Activated CD4-positive, alpha-beta T cell treated with anti-CD3 and anti-CD28 coated beads for 36 hours (primary cell): ENCODE data around the gene ZP4. TPM values are rescaled to one million over a fixed set of nuclear protein-coding genes. Genes with fewer than 3 reads are reported as not detected.
A peak's percentile ranks its signal among the peaks of the same experiment; 100 is the strongest.

Source experiments
- ATAC-seq: fragments of 200-7000 bp; cut with Tn5 transposase; one replicate; pipeline ENCODE4 v1.10.0; 2021; ENCODE audit warnings: mild to moderate bottlenecking, moderate library complexity
- CTCF ChIA-PET: fragments of 350-600 bp; sonication (Branson Sonifier 250); formaldehyde crosslinking; loops from one replicate; lab custom pipeline; 2021; ENCODE audit warnings: antibody characterized with exemption; lab: Charles Lee
- POLR2A ChIA-PET: fragments of 350-600 bp; sonication (Branson Sonifier 250); formaldehyde crosslinking; loops from one replicate; lab custom pipeline; 2021; ENCODE audit warnings: antibody characterized with exemption, inconsistent platforms; lab: Charles Lee
- DNase-seq: peaks from one replicate; pipeline ENCODE4 v3.0.0-alpha.2; 2020
- H3K27ac Mint-ChIP-seq: one replicate; pipeline ENCODE4 v1.8.0; 2021; ENCODE audit warnings: mixed read lengths
- H3K27me3 Mint-ChIP-seq: one replicate; pipeline ENCODE4 v1.8.0; 2021; ENCODE audit warnings: mixed read lengths
- H3K36me3 Mint-ChIP-seq: one replicate; pipeline ENCODE4 v1.8.0; 2021; ENCODE audit warnings: low read depth, mixed read lengths
- H3K4me1 Mint-ChIP-seq: one replicate; pipeline ENCODE4 v1.8.0; 2021; ENCODE audit warnings: mixed read lengths
- H3K4me3 Mint-ChIP-seq: one replicate; pipeline ENCODE4 v1.8.0; 2021; ENCODE audit warnings: mild to moderate bottlenecking, moderate library complexity, mixed read lengths
- H3K9me3 Mint-ChIP-seq: one replicate; pipeline ENCODE4 v1.8.0; 2021; ENCODE audit warnings: low read depth, mixed read lengths
- intact Hi-C, 2 experiments: fragments of 100-400 bp; cut with DNase I in 1 of 2; cut with micrococcal nuclease in 1 of 2; formaldehyde crosslinking; loops; one replicate each; pipeline versions ENCODE4 v1.14.2 to v1.15.1; 2022 to 2024; cut with DNase I, micrococcal nuclease
- total RNA-seq, 2 experiments: library from RNA; stranded (reverse); gene quantifications; one replicate each; pipeline ENCODE4 v1.2.3, GENCODE V29; 2021

Gene ZP4
- not detected for total RNA-seq

DNA sequence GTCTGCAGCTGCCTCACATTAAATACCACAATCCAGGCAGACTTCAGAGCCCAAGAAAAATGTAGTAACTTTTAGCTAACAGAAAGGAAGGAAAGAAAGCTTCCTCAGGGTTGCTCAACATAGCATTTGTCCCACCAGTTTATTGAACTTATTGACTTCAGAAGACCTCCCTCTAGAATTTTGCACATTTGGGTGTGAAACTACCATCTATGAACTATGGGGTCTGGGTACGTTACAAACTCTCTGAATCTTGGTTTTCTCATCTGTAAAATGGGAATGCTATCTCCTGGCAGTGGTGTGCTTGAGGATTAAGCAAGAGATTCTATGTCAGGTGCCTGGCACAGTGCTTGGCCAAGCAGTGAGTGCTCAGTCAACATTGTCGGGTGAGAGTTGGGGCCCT, at the start of gene ZP4:
TSS of gene ZP4 (minus strand) at position 101 of the 400 bp plus-strand sequence. CDS start 287 bp downstream, outside the sequence.
- ChIA-PET POLR2A (no interaction called here), CTCF (no interaction called here)
- peaks cover 3% of the 10 kb centered on the region for H3K9me3 Mint-ChIP-seq
- no peak for ATAC-seq
- H3K27ac Mint-ChIP-seq = no peak within 1 kb of the TSS
- H3K36me3 Mint-ChIP-seq = no peaks in the 10 kb centered on the region
- no peak for DNase-seq
- intact Hi-C loops = no loop called here
- H3K4me1 Mint-ChIP-seq = no peaks in the 10 kb centered on the region
- no peak within 1 kb of the TSS for H3K4me3 Mint-ChIP-seq
- H3K27me3 Mint-ChIP-seq = no peaks in the 10 kb centered on the region

DNA sequence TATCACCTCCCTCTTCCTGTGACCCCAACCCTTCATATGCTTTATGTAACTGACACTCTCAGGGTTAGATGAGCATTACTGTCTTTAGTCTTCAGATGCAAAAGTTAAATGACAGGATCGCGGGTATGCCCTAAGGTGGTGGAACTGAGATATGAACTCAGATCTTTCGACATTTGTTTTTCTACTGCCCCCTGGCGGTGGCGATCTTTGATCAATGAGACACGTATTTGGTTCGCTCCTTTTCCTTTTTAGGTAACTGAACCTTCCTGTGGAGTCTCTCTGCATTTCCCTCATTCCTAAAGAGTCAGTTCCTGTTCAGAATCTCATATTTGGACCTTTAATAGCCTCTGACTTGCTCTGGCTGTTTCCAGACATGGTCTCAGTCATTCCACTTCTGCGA, 47.8 kb upstream of the ZP4 start:
- POLR2A ChIA-PET = no interaction called here
- H3K27me3 Mint-ChIP-seq = no peaks in the 10 kb centered on the region
- ATAC-seq = no peak
- intact Hi-C loops = no loop called here
- peaks cover 6% of the 10 kb centered on the region for H3K9me3 Mint-ChIP-seq
- no peak overlapping the region for H3K27ac Mint-ChIP-seq
- H3K4me1 Mint-ChIP-seq = no peaks in the 10 kb centered on the region
- peak; percentile 6 for DNase-seq
- no peaks in the 10 kb centered on the region for H3K36me3 Mint-ChIP-seq
- CTCF ChIA-PET = interaction anchor here (0.6 kb wide), 1 partner anchor 95 kb away, joined by 3 read pairs; no protein-coding TSS in a partner anchor
- no peak overlapping the region for H3K4me3 Mint-ChIP-seq

DNA sequence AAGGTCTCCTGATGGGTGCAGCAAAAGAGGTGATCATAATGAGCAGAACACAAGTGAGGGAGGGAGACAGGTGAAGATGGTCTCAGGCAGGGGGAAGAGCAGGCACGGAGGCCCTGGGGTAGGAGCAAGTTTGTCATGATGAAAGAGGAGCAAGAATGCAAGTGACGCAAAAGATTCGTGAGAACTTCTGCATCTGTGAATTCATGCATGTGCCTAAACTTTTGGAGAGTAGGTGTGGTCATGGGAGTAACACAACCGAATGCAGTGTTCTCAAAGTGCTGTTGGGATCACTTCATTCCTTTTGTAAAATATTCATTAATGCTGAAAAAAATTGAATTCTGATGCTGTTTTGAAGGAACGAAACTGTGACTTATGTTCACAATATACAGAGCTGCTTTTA, 47.3 kb upstream of the ZP4 start:
- Mint-ChIP-seq H3K36me3 (no peaks in the 10 kb centered on the region), H3K9me3 (peaks cover 6% of the 10 kb centered on the region), H3K27ac (no peak overlapping the region), H3K4me3 (no peak overlapping the region), H3K4me1 (no peaks in the 10 kb centered on the region), H3K27me3 (no peaks in the 10 kb centered on the region)
- POLR2A ChIA-PET = no interaction called here
- DNase-seq = no peak
- CTCF ChIA-PET = no interaction called here
- intact Hi-C loops = no loop called here
- no peak for ATAC-seq

- DNase-seq (no peak), ATAC-seq (no peak)
- H3K27me3 Mint-ChIP-seq = no peaks in the 10 kb centered on the region
- ChIA-PET POLR2A (no interaction called here), CTCF (no interaction called here)
- intact Hi-C loops = no loop called here
- peaks cover 5% of the 10 kb centered on the region for H3K9me3 Mint-ChIP-seq
- H3K4me3 Mint-ChIP-seq = no peak overlapping the region
- H3K36me3 Mint-ChIP-seq = no peaks in the 10 kb centered on the region
- H3K27ac Mint-ChIP-seq = no peak overlapping the region
- no peaks in the 10 kb centered on the region for H3K4me1 Mint-ChIP-seq
These were observed 42.1 kb upstream of the ZP4 start for GRCh38 chr1:237932816-237933215.

DNA sequence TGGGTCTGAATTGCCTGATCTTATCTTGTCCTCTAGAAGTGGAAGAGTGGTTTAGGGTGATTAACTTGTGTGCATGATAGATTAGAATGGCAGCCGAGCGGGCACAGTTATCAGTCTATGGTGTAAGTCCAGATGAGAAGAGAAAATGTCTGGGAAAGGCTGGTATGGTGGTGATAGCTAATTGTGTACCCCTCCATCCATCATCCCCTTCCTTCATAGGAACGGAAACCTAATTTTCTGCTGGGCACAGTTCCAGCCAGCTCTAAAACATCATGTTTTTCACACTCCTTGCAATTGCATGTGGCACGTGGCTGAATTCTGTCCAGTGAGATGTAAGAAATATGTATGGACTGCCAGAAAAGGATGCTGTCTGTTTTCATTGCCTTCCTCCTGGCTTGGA, 40.9 kb upstream of the ZP4 start:
- intact Hi-C loops = no loop called here
- ATAC-seq (no peak), DNase-seq (no peak)
- Mint-ChIP-seq H3K36me3 (no peaks in the 10 kb centered on the region), H3K9me3 (peaks cover 3% of the 10 kb centered on the region), H3K27me3 (no peaks in the 10 kb centered on the region), H3K27ac (no peak overlapping the region), H3K4me1 (no peaks in the 10 kb centered on the region), H3K4me3 (no peak overlapping the region)
- ChIA-PET POLR2A (no interaction called here), CTCF (no interaction called here)

DNA sequence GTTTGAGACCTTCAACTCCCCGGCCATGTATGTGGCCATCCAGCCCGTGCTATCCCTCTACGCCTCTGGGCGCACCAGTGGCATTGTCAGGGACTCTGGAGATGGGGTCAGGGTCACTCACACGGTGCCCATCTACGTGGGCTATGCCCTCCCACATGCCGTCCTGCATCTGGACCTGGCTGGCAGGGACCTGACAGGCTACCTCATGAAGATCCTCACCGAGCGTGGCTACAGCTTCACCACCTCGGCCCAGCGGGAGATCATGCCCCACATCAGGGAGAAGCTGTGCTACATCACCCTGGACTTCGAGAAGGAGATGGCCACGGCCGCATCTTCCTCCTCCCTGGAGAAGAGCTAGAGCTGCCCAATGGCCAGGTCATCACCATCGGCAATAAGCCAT, 36.5 kb upstream of the ZP4 start:
- ChIA-PET CTCF (no interaction called here), POLR2A (no interaction called here)
- Mint-ChIP-seq H3K27ac (no peak overlapping the region), H3K4me1 (no peaks in the 10 kb centered on the region), H3K27me3 (no peaks in the 10 kb centered on the region), H3K36me3 (no peaks in the 10 kb centered on the region), H3K4me3 (no peak overlapping the region), H3K9me3 (peaks cover 2% of the 10 kb centered on the region)
- no peak for DNase-seq
- no peak for ATAC-seq
- intact Hi-C loops = no loop called here

- Mint-ChIP-seq H3K4me1 (no peaks in the 10 kb centered on the region), H3K36me3 (no peaks in the 10 kb centered on the region), H3K4me3 (no peak overlapping the region), H3K27me3 (no peaks in the 10 kb centered on the region), H3K27ac (no peak overlapping the region), H3K9me3 (peaks cover 5% of the 10 kb centered on the region)
- POLR2A ChIA-PET = no interaction called here
- CTCF ChIA-PET = no interaction called here
- intact Hi-C loops = loop anchor here in 1 of 2 experiments (1.0 kb wide), 1 partner anchor 9 kb away; no protein-coding TSS in a partner anchor
- ATAC-seq (no peak), DNase-seq (no peak)
These were observed 30.6 kb upstream of the ZP4 start for GRCh38 chr1:237921306-237921705.

GRCh38 chr1:237913345-237913744, 22.6 kb upstream of the ZP4 start:
- Mint-ChIP-seq H3K4me3 (no peak overlapping the region), H3K27me3 (no peaks in the 10 kb centered on the region), H3K27ac (no peak overlapping the region), H3K4me1 (no peaks in the 10 kb centered on the region), H3K9me3 (peaks cover 7% of the 10 kb centered on the region), H3K36me3 (no peaks in the 10 kb centered on the region)
- ChIA-PET POLR2A (no interaction called here), CTCF (no interaction called here)
- no peak for DNase-seq
- ATAC-seq = no peak
- intact Hi-C loops = no loop called here

DNA sequence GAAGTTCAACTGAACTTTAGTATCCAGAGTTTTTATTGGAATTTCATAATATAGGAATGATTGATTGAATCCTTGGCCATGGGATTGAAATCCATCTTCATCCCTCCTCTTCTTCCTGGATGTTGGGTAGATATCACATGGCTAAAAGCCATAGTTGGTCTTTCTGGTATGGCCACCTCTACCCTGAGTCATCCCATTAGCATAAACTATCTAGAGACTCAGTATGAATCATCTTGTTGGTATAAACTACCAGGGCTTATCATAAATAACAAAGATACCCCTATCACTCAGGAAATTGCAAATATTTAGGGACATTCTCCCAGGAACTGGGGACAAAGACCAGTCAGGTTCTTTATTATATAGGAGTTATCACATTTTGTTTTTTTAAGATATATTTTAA, 21.2 kb upstream of the ZP4 start:
- Mint-ChIP-seq H3K27me3 (no peaks in the 10 kb centered on the region), H3K4me1 (no peaks in the 10 kb centered on the region), H3K27ac (no peak overlapping the region), H3K4me3 (no peak overlapping the region), H3K36me3 (no peaks in the 10 kb centered on the region), H3K9me3 (peaks cover 6% of the 10 kb centered on the region)
- CTCF ChIA-PET = no interaction called here
- DNase-seq (no peak), ATAC-seq (no peak)
- intact Hi-C loops = no loop called here
- POLR2A ChIA-PET = no interaction called here

DNA sequence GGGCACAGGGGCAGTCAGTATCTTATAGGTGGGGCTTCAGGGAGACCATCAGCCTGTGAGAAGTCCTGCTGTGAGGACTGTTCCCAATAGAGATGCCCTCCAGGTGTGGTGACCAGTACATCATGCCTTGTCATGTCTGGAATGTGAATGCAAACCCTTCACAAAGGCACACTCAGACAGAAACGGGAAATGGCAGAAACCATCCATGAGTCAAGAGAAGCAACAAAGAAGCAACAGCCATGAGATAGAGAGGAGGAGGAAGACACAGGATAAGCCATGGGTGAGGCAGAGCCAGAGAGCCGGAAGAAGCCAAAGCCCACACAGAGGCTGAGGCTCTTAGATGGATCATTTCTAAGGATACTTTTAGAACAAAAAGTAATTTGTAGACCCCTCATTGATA, 20.1 kb upstream of the ZP4 start:
- ChIA-PET POLR2A (no interaction called here), CTCF (no interaction called here)
- Mint-ChIP-seq H3K9me3 (peaks cover 2% of the 10 kb centered on the region), H3K4me3 (no peak overlapping the region), H3K27ac (no peak overlapping the region), H3K27me3 (no peaks in the 10 kb centered on the region), H3K36me3 (no peaks in the 10 kb centered on the region), H3K4me1 (no peaks in the 10 kb centered on the region)
- DNase-seq = no peak
- intact Hi-C loops = no loop called here
- no peak for ATAC-seq

DNA sequence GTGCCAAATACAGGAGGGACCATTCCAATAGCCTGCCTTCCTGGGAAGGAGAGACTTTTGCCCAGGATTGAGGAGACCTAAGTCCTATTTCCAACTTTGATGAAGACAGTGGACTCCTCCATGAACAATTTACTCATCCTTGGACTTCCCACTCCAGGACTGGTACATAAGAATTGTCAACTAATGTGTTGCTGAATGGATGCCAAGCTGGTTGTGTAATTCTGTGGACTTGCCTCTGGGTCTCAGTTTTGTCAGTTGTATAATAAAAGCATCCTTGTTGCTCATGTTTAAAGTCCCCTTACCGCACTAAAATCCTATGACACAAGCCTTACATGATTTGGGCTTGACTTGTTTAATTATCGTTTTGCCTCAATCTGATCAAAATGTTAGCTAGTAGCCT, 13.2 kb upstream of the ZP4 start:
- intact Hi-C loops = no loop called here
- no peak overlapping the region for H3K27ac Mint-ChIP-seq
- H3K4me3 Mint-ChIP-seq = no peak overlapping the region
- H3K36me3 Mint-ChIP-seq = no peaks in the 10 kb centered on the region
- no peak for ATAC-seq
- CTCF ChIA-PET = no interaction called here
- H3K9me3 Mint-ChIP-seq = peaks cover 6% of the 10 kb centered on the region
- H3K27me3 Mint-ChIP-seq = no peaks in the 10 kb centered on the region
- no peaks in the 10 kb centered on the region for H3K4me1 Mint-ChIP-seq
- no peak for DNase-seq
- POLR2A ChIA-PET = no interaction called here

DNA sequence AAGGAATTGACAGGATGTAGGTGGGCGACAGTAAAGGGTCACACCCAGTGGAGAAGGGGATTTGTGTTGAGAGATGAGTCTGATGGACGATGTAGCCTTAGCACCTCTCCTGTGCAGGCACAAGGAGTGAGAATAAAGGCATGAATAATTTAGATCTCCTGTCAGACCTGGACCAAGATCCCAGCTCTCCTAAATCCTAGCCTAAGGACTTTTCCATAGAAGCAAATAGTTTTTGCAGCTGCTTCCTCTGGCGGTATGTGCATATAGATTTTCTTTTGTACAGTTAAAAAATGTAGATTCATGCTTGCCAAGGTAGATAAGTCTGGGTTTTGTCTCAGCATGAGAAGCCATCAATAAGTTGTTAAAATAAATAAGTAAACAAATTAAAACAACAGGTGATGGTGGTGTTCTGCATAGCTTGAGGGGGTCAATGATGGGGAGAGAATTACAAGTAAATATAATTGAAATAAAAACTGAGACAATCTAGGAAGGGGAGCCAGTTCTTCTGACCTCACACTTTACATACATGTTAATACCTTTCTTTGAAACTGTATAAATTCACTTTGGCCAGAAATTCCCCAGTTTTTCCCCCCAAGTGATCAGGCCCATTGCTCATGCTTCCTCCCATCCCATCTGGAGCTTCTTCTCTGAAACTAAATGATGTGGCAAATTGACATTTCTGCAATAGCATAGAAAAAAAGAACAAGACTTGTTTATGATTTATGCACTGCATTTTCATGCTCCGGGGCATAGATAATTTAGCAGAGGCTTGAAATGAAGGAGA, 12.4 kb upstream of the ZP4 start:
- H3K27me3 Mint-ChIP-seq = no peaks in the 10 kb centered on the region
- H3K9me3 Mint-ChIP-seq = peaks cover 6% of the 10 kb centered on the region
- CTCF ChIA-PET = no interaction called here
- H3K36me3 Mint-ChIP-seq = no peaks in the 10 kb centered on the region
- no peaks in the 10 kb centered on the region for H3K4me1 Mint-ChIP-seq
- DNase-seq = no peak
- POLR2A ChIA-PET = no interaction called here
- ATAC-seq = no peak
- no peak overlapping the region for H3K27ac Mint-ChIP-seq
- no peak overlapping the region for H3K4me3 Mint-ChIP-seq
- intact Hi-C loops = no loop called here
